SK-N-SH (cell line): Measurements from ENCODE around the gene PLXNA4. TPM values are rescaled to one million over a fixed set of nuclear protein-coding genes. Genes with fewer than 3 reads are reported as not detected.

Experiments
- CTCF ChIA-PET: fragments of 300-600, 350-600 bp; formaldehyde crosslinking; extraction: SDS; loops from one replicate; lab custom pipeline; 2021; lab: Yijun Ruan, JAX
- POLR2A ChIA-PET: fragments of 350-600 bp; sonication (Branson Sonifier 250); formaldehyde crosslinking; extraction: SDS; loops from one replicate; lab custom pipeline; 2020; ENCODE audit warnings: antibody characterized with exemption, inconsistent platforms; lab: Yijun Ruan, JAX
- DNase-seq: peaks from one replicate; pipeline ENCODE4 v3.0.0; 2012
- H2AFZ ChIP-seq: fragments of 200-600 bp; sonication (generic); 2 replicates; pipeline ENCODE4 v1.8.1; 2016; ENCODE audit warnings: antibody characterized with exemption, mild to moderate bottlenecking, low read depth
- H3F3A ChIP-seq: fragments of 200-600 bp; sonication (generic); replicated peaks from 2 replicates; pipeline ENCODE3; 2016; ENCODE audit warnings: antibody characterized with exemption, mild to moderate bottlenecking; ENCODE audit not compliant: insufficient read depth
- H3K27ac ChIP-seq, 2 experiments: fragments of 200-500 bp in 1 of 2; fragments of 200-600 bp in 1 of 2; sonication (Bioruptor generic) in 1 of 2; sonication (generic), shearing (Covaris generic) in 1 of 2; 2 replicates each; pipeline versions ENCODE4 v1.5.1 to v1.6.1; 2014 to 2016; ENCODE audit warnings: low read depth in 2 of 2, inconsistent platforms in 1 of 2, low read length in 1 of 2, mild to moderate bottlenecking in 1 of 2, mixed read lengths in 1 of 2
- H3K27me3 ChIP-seq: fragments of 200-600 bp; sonication (generic), shearing (Covaris generic); 2 replicates; pipeline ENCODE4 v1.6.1; 2016; ENCODE audit warnings: mixed run types; ENCODE audit not compliant: insufficient read depth
- H3K36me3 ChIP-seq, 2 experiments: fragments of 200-500 bp in 1 of 2; fragments of 200-600 bp in 1 of 2; sonication (Bioruptor generic) in 1 of 2; sonication (generic) in 1 of 2; replicated peaks in 1 of 2; 2 replicates each; pipeline versions ENCODE3 to v1.5.1; 2014 to 2016; ENCODE audit warnings: low read length in 1 of 2, mild to moderate bottlenecking in 1 of 2; ENCODE audit not compliant: insufficient read depth in 2 of 2, control insufficient read depth in 1 of 2
- H3K4me1 ChIP-seq, 2 experiments: fragments of 200-500 bp in 1 of 2; fragments of 200-600 bp in 1 of 2; sonication (Bioruptor generic) in 1 of 2; sonication (generic), shearing (Covaris generic) in 1 of 2; 2 replicates each; pipeline versions ENCODE4 v1.5.1 to v1.6.1; 2014 to 2016; ENCODE audit warnings: low read depth in 1 of 2, low read length in 1 of 2, mixed run types in 1 of 2; ENCODE audit not compliant: insufficient read depth in 2 of 2, control insufficient read depth in 1 of 2
- H3K4me2 ChIP-seq: fragments of 200-600 bp; sonication (generic), shearing (Covaris generic); 2 replicates; pipeline ENCODE4 v1.6.1; 2017; ENCODE audit warnings: mixed run types
- H3K4me3 ChIP-seq, 2 experiments: fragments of 200-500 bp in 1 of 2; fragments of 200-600 bp in 1 of 2; sonication (Bioruptor generic) in 1 of 2; sonication (generic), shearing (Covaris generic) in 1 of 2; 2 replicates each; pipeline versions ENCODE4 v1.5.1 to v1.8.1; 2014 to 2016; ENCODE audit warnings: low read depth in 2 of 2, inconsistent platforms in 1 of 2, low read length in 1 of 2, mild to moderate bottlenecking in 1 of 2, mixed read lengths in 1 of 2, moderate library complexity in 1 of 2
- H3K79me2 ChIP-seq: fragments of 200-600 bp; sonication (generic); 2 replicates; pipeline ENCODE4 v1.8.1; 2017; ENCODE audit warnings: mild to moderate bottlenecking; ENCODE audit not compliant: insufficient read depth
- H3K9ac ChIP-seq: fragments of 200-600 bp; sonication (generic); 2 replicates; pipeline ENCODE4 v1.6.1; 2017; ENCODE audit warnings: mixed run types
- H3K9me2 ChIP-seq: fragments of 200-600 bp; sonication (generic); 2 replicates; pipeline ENCODE4 v1.6.1; 2017; ENCODE audit warnings: mixed run types
- H3K9me3 ChIP-seq: fragments of 200-600 bp; sonication (generic); 2 replicates; pipeline ENCODE4 v1.6.1; 2017; ENCODE audit warnings: mixed run types, mild to moderate bottlenecking, moderate library complexity
- H4K20me1 ChIP-seq: fragments of 200-600 bp; sonication (generic); 2 replicates; pipeline ENCODE4 v1.6.1; 2017; ENCODE audit warnings: mild to moderate bottlenecking, mixed run types; ENCODE audit not compliant: insufficient read depth
- CHD2 ChIP-seq: fragments of 150-350 bp; IDR thresholded peaks from 2 replicates; pipeline ENCODE4 v1.6.1; 2018; ENCODE audit warnings: low read length; ENCODE audit not compliant: partially characterized antibody
- ELF1 ChIP-seq: IDR thresholded peaks from 2 replicates; pipeline ENCODE4 v1.4.0; 2012
- EZH2phosphoT487 ChIP-seq: fragments of 200-600 bp; sonication (generic); IDR thresholded peaks from 2 replicates; pipeline ENCODE4 v1.6.1; 2017; ENCODE audit warnings: low read depth, mixed run types, mild to moderate bottlenecking, antibody characterized with exemption, moderate library complexity, borderline replicate concordance
- FOSL2 ChIP-seq: IDR thresholded peaks from 2 replicates; pipeline ENCODE4 v1.4.0; 2012; ENCODE audit warnings: low read depth, mild to moderate bottlenecking, moderate library complexity, borderline replicate concordance
- FOXJ3 ChIP-seq: sonication (generic); formaldehyde crosslinking; IDR thresholded peaks from 2 replicates; pipeline ENCODE4 v1.5.1; 2020; ENCODE audit warnings: mild to moderate bottlenecking, missing genetic modification reagents
- GABPA ChIP-seq: IDR thresholded peaks from 2 replicates; pipeline ENCODE4 v1.4.0; 2012; ENCODE audit warnings: low read depth, mild to moderate bottlenecking
- GATA2 ChIP-seq: sonication (generic); formaldehyde crosslinking; IDR thresholded peaks from 2 replicates; pipeline ENCODE4 v1.5.0; 2020; ENCODE audit warnings: mild to moderate bottlenecking, missing genetic modification reagents
- MXI1 ChIP-seq: IDR thresholded peaks from 2 replicates; pipeline ENCODE4 v1.6.1; 2012; ENCODE audit warnings: mild to moderate bottlenecking, low read depth, low read length, improper control_type of control experiment
- POLR2AphosphoS5 ChIP-seq: IDR thresholded peaks from 2 replicates; pipeline ENCODE4 v1.6.1; 2012; ENCODE audit warnings: low read depth, low read length
- RAD21 ChIP-seq: IDR thresholded peaks from 2 replicates; pipeline ENCODE4 v1.6.1; 2012; ENCODE audit warnings: mild to moderate bottlenecking, low read length
- SIN3A ChIP-seq: IDR thresholded peaks from 2 replicates; pipeline ENCODE4 v1.6.1; 2012; ENCODE audit warnings: low read depth, mild to moderate bottlenecking, low read length, moderate library complexity, borderline replicate concordance
- TAF1 ChIP-seq: IDR thresholded peaks from 2 replicates; pipeline ENCODE4 v1.6.1; 2012; ENCODE audit warnings: low read depth, mild to moderate bottlenecking, low read length, moderate library complexity, borderline replicate concordance
- TCF12 ChIP-seq: IDR thresholded peaks from 2 replicates; pipeline ENCODE4 v1.4.0; 2012
- TEAD4 ChIP-seq: IDR thresholded peaks from 2 replicates; pipeline ENCODE4 v1.4.0; 2012; ENCODE audit warnings: mild to moderate bottlenecking, borderline replicate concordance; ENCODE audit not compliant: insufficient read depth
- polyA plus RNA-seq, 3 experiments: library from polyadenylated mRNA; depleted of rRNA; stranded (reverse); fragments of >200 nt; gene quantifications; 2 replicates each; pipeline ENCODE4 v1.2.3, GENCODE V29; 2012
- TF ChIP-seq, protein P1 (sequence below): IDR thresholded peaks from 2 replicates; pipeline ENCODE4 v1.4.0; 2012; ENCODE audit warnings: low read depth
- TF ChIP-seq, protein P2 (sequence below): IDR thresholded peaks from 2 replicates; pipeline ENCODE4 v1.4.0; 2012; ENCODE audit warnings: low read depth, borderline replicate concordance
- TF ChIP-seq, protein P3 (sequence below): IDR thresholded peaks from 2 replicates; pipeline ENCODE4; 2012
- TF ChIP-seq, protein P4 (sequence below): IDR thresholded peaks from 2 replicates; pipeline ENCODE4 v1.4.0; 2012; ENCODE audit warnings: low read depth, borderline replicate concordance

The PLXNA4 gene
- polyA plus RNA-seq, 1 of the 3 experiments (the other 2 are of a cell fraction), result 2.4 TPM

DNA sequence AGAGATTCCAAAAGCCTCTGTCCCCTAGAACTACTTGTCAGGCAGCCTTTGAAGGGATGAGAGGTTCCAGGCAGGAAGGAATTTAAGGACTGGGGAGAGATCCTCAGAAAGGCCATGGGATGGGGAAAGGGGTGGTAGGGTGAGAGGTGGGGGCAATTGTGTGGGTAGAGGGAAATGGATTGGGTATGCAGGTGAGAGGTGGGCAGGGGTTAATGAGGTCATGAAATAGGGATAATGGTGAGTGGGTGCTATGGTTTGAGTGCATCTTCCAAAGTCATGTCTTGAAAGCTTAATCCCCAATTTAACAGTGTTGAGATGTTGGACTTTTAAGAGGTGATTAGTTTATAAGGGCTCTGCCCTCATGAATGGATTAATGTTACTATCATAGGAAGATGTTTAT, 383.5 kb downstream of the PLXNA4 start:
- ChIA-PET CTCF (no interaction called here), POLR2A (no interaction called here)
- no peak for DNase-seq
- H4K20me1 ChIP-seq, result no peaks in the 10 kb centered on the region
- H3K9me2 ChIP-seq, result no peaks in the 10 kb centered on the region
- H3K4me3 ChIP-seq, result no peak overlapping the region
- no peak overlapping the region for H3K4me2 ChIP-seq
- no peak overlapping the region for H3K27ac ChIP-seq
- no peaks in the 10 kb centered on the region for H3K79me2 ChIP-seq
- no peak overlapping the region for H3K9ac ChIP-seq
- H3K36me3 ChIP-seq, result peaks cover 0 to 28% of the 10 kb centered on the region in 2 experiments
- peaks cover 0 to 3% of the 10 kb centered on the region in 2 experiments; a peak in 1 of 4 replicates for H3K4me1 ChIP-seq
- H3K9me3 ChIP-seq, result no peaks in the 10 kb centered on the region; the same call in 1 of the 2 replicates
- H3F3A ChIP-seq, result peaks cover 7% of the 10 kb centered on the region
- no peaks in the 10 kb centered on the region for H3K27me3 ChIP-seq
- no peak for TF ChIP-seq ELF1
- TF ChIP-seq EZH2phosphoT487, result no peak
- TF ChIP-seq, protein P1, sequence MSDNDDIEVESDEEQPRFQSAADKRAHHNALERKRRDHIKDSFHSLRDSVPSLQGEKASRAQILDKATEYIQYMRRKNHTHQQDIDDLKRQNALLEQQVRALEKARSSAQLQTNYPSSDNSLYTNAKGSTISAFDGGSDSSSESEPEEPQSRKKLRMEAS, result no peak
- TF ChIP-seq, protein P2, sequence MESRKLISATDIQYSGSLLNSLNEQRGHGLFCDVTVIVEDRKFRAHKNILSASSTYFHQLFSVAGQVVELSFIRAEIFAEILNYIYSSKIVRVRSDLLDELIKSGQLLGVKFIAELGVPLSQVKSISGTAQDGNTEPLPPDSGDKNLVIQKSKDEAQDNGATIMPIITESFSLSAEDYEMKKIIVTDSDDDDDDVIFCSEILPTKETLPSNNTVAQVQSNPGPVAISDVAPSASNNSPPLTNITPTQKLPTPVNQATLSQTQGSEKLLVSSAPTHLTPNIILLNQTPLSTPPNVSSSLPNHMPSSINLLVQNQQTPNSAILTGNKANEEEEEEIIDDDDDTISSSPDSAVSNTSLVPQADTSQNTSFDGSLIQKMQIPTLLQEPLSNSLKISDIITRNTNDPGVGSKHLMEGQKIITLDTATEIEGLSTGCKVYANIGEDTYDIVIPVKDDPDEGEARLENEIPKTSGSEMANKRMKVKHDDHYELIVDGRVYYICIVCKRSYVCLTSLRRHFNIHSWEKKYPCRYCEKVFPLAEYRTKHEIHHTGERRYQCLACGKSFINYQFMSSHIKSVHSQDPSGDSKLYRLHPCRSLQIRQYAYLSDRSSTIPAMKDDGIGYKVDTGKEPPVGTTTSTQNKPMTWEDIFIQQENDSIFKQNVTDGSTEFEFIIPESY, result no peak
- no peak for TF ChIP-seq FOSL2
- TF ChIP-seq SIN3A, result no peak
- TF ChIP-seq, protein P3, sequence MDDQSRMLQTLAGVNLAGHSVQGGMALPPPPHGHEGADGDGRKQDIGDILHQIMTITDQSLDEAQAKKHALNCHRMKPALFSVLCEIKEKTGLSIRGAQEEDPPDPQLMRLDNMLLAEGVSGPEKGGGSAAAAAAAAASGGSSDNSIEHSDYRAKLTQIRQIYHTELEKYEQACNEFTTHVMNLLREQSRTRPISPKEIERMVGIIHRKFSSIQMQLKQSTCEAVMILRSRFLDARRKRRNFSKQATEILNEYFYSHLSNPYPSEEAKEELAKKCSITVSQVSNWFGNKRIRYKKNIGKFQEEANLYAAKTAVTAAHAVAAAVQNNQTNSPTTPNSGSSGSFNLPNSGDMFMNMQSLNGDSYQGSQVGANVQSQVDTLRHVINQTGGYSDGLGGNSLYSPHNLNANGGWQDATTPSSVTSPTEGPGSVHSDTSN, result no peak
- TF ChIP-seq TAF1, result no peak
- no peak for TF ChIP-seq GATA2 (CRISPR knock-in tag)
- no peak for TF ChIP-seq RAD21
- no peak for TF ChIP-seq FOXJ3
- no peak for TF ChIP-seq GABPA
- no peak for TF ChIP-seq CHD2
- TF ChIP-seq TEAD4, result no peak
- TF ChIP-seq POLR2AphosphoS5, result no peak
- no peak for TF ChIP-seq MXI1
- TF ChIP-seq, protein P4, sequence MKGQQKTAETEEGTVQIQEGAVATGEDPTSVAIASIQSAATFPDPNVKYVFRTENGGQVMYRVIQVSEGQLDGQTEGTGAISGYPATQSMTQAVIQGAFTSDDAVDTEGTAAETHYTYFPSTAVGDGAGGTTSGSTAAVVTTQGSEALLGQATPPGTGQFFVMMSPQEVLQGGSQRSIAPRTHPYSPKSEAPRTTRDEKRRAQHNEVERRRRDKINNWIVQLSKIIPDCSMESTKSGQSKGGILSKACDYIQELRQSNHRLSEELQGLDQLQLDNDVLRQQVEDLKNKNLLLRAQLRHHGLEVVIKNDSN, result no peak
- no peak for TF ChIP-seq TCF12
- no peak overlapping the region for H2AFZ ChIP-seq
